AG20443 (cell line): Measurements from ENCODE around the gene SLC27A5.
"Not testable (repeated sequence)": the region's sequence is repeated elsewhere in the genome, so short reads cannot be mapped to it uniquely, and the experiment has no call there.

Source experiments
- DNase-seq: peaks from one replicate; pipeline ENCODE4 v3.0.0; 2012; ENCODE audit warnings: low spot score, mixed read lengths

SLC27A5 gene

DNA sequence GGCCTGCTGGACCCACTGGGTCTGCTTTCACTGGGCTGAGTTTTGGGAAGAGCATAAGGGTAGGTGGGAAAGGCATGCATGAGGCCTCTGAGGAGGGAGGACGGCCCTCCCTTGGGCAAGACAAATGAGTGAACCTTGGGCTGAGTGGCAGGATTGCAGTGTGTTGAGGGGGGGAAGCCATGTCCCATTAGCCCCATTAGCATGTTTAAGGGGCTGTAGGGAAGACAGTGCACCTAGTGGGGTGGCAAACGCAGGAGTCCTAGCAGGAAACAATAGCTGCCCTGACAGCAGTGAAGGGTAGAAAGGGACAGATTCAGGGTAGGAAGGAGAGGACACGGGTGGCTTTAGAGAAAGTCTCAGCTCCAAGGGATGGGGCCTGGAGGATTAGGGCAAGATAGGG is 10.9 kb upstream of the SLC27A5 start:
- DNase-seq: no peak

DNA sequence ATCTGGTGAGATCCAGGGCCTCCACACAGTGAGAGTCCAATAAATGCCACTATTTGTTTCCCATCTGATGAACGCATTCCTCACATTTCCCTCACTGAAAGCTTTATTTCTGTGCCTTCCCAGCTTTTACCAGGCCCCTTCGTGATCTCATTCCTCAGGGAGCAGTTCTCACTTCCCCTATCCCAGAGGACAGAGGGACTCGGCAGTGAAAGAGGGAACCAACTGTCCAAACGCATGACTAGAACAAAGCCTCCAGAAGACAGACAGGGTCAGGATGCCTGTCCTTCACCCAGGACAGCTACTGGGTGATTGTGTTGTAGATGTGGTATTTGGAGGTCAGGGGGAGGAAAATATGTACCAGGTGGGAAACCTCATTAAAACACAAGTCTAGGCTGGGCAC is 9.9 kb upstream of the SLC27A5 start:
- no peak for DNase-seq

GRCh38 chr19:58520257-58520599 is 8.4 kb upstream of the SLC27A5 start:
- DNase-seq: no peak

DNA sequence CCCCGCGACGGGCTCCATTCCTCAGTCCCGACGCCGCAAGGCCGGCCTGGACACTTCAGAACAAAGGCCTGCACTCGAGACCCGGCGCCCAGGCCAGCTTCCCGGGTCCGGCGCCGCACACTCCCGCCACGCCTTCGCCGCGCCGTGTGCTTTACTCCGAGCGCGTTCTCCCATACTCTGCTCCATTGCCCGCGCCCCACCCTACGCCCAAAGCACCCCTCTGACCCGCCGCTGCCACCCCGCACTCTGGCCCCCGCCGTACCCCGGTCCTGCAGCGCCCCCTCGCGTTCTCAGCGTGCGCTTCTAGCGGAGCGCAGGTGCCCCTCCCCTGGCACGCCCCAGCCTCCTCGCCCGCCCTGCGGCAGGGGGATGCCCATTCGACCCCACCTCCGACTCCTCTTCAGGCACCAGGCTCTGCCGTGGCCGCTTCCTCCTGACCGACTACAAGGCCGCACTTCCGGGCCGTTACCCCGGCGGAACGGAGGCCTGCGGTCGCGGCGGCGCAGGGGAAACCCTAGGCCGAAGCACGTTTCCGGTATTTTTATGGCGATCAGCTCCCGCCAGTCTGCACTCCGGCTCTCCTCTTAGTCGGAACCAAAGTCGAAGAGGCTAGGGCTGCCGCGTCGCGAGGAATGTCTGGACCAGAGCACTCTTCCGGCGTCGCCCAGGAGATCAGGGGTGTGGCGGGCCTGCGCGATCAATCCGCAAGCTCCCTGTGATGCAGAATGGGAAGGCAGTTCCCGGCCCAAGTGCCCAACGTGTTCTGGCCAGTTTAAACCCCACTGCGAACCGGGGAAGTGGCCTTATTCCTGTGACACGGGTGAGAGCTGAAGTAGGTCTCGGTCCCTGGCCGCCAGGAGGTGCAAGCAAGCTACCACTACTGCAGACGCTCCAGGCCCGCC is 7.8 kb upstream of the SLC27A5 start, which contains the start of gene ZBTB45:
Gene ZBTB45, minus strand, starts transcription at position 456 of the 902 bp plus-strand sequence. CDS start 2,137 bp downstream, outside the sequence.
- peak; percentile 91 for DNase-seq

DNA sequence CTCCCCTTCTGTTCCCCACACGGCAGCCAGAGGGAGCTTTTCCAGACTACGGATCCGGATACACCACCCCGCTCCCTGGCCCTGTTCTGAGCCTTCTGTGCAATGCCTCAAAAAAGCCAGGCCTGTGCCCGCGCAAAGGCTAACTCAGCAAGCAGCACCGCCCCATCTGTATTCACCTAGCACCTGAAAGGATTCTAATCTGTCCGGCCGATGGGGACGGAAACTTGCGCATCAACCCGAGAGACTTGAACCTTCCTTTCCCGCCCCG is 7.2 kb upstream of the SLC27A5 start:
- peak; percentile 82 for DNase-seq

- DNase-seq: no peak
Observed at GRCh38 chr19:58518256-58519086, 6.7 kb upstream of the SLC27A5 start.

DNA sequence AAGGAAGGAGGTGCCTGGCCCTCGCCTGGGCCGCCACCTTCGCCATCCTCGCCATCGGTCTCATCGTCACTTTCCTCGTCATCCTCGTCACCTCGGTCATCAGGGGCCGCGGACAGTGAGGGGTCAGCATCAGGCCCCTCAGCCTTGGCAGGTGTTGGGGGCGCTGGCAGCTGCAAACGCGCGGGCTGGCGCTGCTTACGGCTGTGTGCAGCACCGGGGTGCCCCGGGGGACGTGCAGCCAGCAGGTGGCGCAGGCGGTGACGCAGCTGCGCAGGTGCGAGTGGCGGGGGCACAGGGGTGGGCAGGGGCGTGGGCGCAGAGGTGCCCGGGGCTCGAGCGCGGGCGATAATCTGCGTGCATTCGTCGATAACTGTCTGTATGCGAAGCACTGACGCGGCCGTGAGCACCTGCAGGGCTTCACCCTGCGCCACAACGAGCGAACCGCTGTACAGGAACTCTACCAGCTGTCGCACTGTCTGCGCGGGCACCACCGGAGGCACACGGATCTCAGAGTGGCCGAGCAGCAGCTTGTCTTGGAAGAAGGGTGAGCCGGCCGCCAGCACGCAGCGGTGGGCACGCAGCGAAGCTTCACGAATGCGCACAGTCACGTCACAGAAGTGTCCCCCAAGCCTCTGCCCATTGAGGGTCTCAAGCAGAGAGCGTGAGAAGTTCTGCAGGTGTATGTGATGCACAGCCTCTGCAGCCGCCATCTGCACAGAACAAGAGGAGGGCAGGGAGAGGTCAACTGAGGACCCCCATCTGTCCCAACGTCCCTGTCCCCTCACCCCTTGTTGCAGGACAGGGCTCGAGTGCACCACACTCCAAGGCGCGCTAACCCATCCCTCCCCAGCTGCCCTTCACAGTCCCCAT is 5.4 kb upstream of the SLC27A5 start:
- DNase-seq: no peak

GRCh38 chr19:58516246-58516836 is 4.5 kb upstream of the SLC27A5 start:
- no peak for DNase-seq

- DNase-seq: no peak
Observed at GRCh38 chr19:58515259-58515658, 3.5 kb upstream of the SLC27A5 start.

- no peak for DNase-seq
Observed at GRCh38 chr19:58514564-58515022, 2.8 kb upstream of the SLC27A5 start.

- peak; percentile 96 for DNase-seq
Observed at GRCh38 chr19:58513694-58514563, 2.1 kb upstream of the SLC27A5 start.

- DNase-seq: peak; percentile 2
Observed at GRCh38 chr19:58513213-58513693, 1.5 kb upstream of the SLC27A5 start.

- DNase-seq: no peak
Observed at GRCh38 chr19:58510084-58510862, 1.5 kb downstream of the SLC27A5 start.

- DNase-seq: no peak
Observed at GRCh38 chr19:58509731-58510083, 2.1 kb downstream of the SLC27A5 start.

- not testable (repeated sequence) for DNase-seq
Observed at GRCh38 chr19:58507602-58508223, 4.1 kb downstream of the SLC27A5 start.

- no peak for DNase-seq
Observed at GRCh38 chr19:58500242-58500641, 11.6 kb downstream of the SLC27A5 start.

DNA sequence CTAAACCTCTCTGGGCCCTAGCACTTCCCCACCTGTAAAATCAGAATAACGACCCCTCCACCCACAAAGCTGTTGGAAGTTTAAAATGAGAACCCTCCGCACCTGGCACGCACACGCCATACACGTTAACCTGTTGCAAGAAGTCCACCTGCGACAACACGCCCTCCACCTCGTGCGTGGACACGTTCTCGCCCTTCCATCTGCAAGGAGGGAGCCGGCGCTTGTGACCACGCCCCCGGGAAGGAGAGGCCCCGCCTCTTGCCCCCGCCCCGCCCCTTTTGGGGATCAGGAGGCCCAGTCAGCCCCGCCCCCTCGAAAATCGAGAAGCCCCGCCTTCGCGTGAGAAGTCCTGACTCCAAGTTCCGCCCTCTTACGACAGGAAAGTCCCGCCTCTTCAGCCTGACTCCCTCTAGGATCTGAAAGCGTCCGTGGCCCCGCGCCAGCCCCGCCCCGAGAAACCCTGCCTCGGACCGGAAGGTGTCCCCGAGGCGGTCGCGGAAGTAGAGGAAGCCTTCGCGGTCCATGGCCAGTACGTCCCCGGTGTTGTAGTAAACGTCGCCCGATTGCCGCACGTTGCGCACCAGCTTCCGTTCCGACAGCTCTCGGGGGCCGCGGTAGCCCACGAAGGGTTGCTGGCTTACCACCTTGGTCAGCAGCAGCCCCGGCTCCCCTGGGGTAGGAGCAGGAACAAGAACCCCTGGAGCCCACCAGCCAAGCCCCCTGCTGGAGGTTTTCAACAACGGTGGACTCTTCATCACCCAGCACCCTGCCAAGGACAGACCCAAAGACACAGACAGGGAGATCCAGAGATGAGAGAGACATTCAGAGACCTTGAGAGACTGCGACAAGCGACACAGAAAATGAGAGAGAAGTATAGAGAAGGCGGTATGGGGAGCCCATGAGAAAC is 12.5 kb downstream of the SLC27A5 start:
- DNase-seq: peak; percentile 99

DNA sequence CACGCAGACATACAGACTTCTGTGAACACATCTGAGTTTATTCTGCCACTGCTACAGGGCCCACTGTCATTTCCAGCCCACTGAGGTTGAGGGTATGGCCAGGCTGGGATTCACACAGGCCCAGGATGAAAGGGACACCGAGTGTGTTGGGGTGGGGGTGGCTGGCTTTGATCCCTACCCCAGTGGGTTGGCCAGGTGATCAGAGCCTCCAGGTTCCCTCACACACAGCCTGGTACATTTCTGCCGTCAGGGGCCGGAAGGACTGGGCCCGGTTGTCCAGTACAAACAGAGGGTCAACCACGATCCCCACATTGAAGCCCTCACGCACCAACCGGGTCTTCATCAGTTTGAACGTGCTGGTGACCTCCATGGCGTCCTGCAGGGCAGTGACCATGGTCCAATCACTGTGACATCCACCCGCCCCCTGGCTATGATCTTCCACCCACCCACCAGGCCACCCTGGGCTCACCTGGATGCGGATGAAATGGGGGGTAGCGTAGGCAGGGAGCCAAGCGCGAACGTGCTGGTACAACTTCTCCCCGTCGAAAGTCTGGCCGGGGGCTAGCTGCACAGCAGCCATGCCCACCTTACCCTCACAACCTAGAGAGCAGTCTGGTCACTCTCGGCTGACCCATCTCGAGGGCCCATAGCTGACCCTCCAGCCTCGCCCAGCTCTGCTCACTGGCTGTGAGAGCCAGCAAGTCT is 13.3 kb downstream of the SLC27A5 start:
- DNase-seq: no peak
